GM12872 (cell line): ENCODE results near the gene CAPN10.

Source experiments
- TF ChIP-seq, protein P1 (sequence below): IDR thresholded peaks from 3 replicates; pipeline ENCODE4 v1.5.1; 2011; ENCODE audit warnings: low read depth, mild to moderate bottlenecking, low read length, moderate library complexity; ENCODE audit not compliant: insufficient read depth

CAPN10 gene

DNA sequence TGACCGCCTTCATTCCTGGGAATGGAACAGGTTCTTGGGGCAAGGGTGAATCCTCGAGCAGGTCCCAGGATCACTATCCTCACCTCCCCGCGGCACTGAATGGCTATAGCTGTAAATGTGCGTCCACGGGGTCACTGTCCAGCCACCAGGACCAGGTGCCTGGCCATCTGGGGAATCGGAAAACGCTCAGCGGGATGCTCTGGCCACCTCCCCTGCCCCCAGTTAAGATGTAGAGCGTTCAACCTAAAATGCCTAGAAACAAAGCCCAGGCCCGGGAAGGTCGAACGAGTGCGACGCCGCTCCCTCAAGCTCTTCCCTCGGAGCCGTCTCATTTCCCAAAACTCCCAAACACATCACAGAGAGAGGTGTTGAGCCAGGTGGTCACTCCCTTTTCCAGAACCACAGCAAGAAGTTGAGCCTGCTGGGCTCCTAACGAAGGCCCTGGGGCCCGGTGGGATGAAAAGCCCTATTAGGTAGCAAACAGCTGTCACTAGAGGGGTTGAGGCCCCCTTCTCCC, 795 bp upstream of the CAPN10 start:
- TF ChIP-seq, protein P1, sequence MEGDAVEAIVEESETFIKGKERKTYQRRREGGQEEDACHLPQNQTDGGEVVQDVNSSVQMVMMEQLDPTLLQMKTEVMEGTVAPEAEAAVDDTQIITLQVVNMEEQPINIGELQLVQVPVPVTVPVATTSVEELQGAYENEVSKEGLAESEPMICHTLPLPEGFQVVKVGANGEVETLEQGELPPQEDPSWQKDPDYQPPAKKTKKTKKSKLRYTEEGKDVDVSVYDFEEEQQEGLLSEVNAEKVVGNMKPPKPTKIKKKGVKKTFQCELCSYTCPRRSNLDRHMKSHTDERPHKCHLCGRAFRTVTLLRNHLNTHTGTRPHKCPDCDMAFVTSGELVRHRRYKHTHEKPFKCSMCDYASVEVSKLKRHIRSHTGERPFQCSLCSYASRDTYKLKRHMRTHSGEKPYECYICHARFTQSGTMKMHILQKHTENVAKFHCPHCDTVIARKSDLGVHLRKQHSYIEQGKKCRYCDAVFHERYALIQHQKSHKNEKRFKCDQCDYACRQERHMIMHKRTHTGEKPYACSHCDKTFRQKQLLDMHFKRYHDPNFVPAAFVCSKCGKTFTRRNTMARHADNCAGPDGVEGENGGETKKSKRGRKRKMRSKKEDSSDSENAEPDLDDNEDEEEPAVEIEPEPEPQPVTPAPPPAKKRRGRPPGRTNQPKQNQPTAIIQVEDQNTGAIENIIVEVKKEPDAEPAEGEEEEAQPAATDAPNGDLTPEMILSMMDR, result no peak

DNA sequence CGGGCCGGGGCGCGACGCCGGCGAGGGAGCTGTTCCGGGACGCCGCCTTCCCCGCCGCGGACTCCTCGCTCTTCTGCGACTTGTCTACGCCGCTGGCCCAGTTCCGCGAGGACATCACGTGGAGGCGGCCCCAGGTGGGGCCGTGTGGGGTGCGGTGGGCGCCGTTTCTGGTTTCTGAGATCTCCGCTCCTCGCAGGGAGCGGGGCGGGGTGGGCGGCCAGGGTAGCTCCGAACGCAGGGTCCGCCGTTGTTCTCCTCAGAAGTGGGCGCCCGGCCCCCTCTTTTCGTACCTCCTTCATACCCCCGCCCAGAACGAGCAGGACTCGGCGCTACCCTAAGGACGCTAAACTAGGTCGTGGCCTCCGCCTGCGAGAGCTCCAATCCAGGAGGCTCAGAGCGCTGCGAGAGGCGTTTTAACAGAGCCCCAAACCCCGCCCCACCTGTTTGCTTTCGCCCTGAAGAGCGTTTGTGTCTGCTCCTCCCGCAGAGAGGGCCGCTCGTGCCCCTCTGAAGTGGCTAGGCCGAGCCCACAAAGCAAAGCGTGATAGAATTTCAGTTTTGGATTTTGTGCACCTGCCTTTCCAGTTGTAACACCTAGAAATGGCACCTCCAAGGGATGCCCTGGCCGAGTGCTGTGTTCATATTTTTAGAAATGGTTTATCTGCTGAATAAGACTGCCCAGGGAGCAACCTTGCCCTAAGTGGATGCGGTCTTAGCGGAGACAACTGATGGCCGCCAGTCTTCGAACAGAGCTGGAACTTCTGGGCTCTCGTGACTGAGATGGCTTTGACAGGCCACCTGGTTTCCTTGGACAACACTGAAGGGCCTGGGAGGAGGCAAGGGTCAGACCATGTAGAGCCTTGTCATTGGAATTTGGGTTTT, 626 bp downstream of the CAPN10 start:
- TF ChIP-seq, protein P1, result no peak

DNA sequence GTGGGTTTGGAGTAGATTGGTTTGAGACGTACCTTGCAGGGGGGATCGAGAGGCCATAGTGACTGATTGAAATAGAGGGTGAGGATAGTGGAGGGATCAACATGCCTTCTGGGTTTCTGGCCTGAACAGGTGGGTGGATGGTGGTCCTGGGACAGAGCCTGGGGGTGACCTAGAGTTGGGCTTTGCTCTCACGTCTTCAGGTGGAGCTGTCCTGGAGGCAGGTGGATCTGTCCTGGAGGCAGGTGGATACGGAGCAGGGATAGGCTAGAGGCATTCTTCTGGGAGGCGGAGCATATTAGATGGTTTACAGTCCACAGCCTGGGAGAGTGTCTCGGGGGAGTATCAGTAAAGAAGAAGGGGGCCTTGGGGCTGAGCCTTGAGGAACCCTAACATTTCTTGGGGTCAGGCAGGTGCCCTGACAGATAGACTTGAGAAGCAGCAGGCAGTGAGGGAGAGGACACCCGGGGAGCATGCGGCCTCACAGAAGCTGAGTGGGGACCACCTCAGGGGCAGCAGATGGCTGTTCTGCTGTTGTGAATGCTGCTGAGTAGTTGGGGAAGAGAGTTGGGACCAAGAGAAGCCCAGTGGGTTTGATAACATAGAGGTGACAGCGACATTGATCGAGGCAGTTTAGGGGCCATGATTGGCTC, 1.6 kb downstream of the CAPN10 start:
- TF ChIP-seq, protein P1, result no peak

DNA sequence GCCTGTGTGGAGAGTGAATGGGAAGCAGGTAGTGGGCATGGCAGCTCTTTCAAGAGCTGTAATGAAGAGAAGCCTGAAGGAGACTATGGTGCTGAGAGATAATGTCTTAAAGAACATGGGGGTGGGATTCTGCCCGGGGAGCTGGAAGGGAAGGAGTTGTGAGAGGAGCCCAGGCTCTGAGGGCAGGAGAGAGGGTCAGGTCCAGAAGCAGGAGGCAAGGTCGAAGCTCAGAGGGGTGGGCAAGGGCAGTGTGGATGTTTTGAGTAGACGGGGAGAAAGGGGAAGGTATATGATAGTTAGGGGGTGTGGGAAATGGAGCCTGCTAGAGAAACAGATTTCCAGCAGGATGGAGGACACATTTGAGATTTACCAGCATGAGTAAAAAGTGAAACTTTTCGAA, 2.1 kb downstream of the CAPN10 start:
- TF ChIP-seq, protein P1, result no peak

DNA sequence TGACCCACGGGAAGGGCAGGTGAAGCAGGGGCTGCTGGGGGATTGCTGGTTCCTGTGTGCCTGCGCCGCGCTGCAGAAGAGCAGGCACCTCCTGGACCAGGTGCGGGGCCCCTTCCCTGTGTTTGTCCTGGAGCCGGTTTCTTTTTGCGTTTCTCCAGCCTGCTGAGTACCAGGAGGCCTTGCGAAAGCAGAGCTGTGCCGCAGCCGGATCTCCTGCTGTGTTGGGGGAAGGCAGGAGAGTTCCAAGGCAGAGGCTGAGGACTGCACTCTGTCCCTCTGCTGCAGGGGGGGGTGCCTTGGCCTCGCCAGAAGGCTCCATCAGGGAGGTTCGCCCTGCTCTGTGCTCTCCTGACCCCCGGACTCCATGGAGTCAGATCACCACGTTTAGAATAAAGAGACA, 2.8 kb downstream of the CAPN10 start:
- TF ChIP-seq, protein P1, result no peak

DNA sequence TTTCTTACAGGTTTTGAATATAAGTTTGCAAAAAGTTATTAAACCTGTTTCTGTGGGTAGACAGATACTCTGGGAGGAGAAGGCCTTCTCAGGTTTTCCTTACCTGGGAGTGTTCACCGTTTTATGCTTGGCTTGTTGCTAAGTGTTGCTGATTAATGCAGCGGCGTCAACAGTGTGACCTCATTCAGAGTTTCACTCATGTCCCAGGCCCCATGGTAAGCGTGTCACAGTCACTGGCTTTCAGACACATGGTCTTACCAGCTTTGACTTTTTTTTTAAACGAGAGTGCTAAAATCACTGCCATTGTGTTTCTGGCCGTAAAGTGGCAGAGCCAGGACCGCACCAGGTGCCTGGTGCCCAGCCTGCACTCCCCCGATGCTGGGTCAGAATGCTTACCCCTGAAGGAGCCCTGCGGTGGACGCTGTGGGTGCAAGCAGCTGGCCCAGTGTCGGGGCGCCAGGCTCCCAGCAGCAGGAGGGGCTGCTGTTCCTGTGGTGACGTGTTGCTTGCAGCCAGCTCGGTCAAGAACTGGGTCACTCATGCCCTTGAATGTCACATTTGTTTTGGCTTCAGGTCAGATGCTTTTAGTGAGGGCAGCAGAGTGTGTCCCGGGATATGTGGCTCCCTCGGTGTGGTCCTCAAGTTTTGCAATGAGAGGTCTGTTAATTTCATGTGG, 3.5 kb downstream of the CAPN10 start:
- TF ChIP-seq, protein P1, result no peak

DNA sequence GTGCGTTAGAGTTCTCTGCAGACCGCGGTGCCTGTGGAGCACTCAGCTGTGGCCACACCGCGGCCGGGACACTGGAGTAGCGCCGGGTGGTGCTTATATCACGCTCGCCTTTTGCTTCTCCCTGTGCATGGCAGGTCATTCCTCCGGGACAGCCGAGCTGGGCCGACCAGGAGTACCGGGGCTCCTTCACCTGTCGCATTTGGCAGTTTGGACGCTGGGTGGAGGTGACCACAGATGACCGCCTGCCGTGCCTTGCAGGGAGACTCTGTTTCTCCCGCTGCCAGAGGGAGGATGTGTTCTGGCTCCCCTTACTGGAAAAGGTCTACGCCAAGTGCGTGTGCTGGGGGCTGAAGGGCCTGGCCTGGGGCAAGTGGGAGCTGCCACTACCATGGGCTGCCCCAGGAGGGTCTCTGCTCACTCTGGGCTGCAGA, 4.2 kb downstream of the CAPN10 start:
- TF ChIP-seq, protein P1, result no peak
